ENCODE data around the gene ARHGAP8.

The ARHGAP8 gene

DNA sequence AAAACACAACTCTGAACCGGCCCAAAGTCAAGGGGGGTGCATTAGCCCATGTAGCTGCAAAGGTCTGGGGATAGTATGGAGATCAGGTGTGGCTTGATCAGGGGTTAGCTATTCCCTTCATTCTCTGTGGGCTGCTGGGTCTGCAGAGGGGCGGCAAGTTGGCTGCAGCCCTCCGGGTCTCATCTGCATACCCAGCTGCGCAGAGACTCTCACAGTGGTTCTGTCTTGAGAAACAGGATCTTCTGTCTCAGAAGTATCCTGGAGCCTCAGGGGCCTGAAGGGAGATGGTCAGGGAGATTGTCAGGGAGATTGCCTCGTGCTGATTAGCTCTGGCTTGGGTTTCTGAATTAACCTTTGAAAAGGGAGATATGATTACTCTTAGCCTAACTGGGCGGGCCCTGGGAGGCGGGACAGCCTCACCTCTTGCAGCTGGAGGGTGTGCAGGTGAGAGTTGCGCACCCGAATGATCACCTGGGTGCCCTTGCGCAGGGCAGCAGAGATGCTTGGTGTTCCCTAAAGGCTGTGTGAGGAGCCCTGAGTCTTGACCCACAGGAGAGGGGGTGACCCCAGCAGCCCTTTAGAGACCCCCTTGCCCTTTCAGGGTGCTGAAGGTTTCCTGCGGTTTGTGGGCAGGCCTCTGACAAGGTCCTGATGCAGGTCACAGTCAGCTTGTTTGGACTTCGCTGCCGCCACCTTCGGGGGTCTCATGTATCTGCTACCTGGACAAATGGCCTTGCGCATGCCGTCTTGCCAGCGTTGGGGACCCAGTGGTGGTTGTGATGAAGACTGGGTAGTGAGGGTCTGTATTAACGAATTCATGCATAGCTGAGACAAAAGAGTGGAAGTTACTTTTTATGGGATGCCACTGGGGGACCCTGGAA is 7.3 kb downstream of the ARHGAP8 start:
- no peak for TF ChIP-seq POLR2AphosphoS5 (IDR thresholded peaks at IDR 0.05; ENCODE audit: low read depth, low read length)
- TF ChIP-seq TAF1 (IDR thresholded peaks at IDR 0.05; ENCODE audit: borderline replicate concordance, low read depth, low read length): no peak
- no peak for TF ChIP-seq POLR2A (IDR thresholded peaks at IDR 0.05; ENCODE audit: low read depth, low read length)
- DNase-seq (ENCODE audit: insufficient read length): no peak

DNA sequence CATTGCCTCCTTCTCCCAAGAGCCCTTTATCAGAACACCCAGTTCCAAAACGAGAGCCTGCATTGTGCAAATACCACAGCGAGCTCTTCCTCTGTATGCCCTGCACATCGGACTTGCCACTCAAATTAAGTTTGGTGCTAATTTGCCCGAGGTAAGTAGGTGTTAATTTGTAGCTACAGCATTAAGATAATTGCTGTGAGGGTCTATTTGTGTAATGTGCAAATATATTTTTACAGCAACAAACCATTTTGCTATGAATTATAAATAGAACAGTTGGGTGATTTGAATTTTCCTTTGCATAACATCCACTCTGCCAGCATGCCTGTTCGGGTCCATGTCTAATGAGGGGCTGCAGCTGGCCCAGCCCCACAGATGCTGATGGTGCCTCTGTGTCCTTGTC is 8.1 kb downstream of the ARHGAP8 start:
- TF ChIP-seq TAF1 (IDR thresholded peaks at IDR 0.05; ENCODE audit: borderline replicate concordance, low read depth, low read length) (no peak), POLR2AphosphoS5 (IDR thresholded peaks at IDR 0.05; ENCODE audit: low read depth, low read length) (no peak), POLR2A (IDR thresholded peaks at IDR 0.05; ENCODE audit: low read depth, low read length) (no peak)
- FAIRE-seq (no peak), DNase-seq (ENCODE audit: insufficient read length) (no peak)

More for the DNA sequence above, 7.3 kb downstream of the ARHGAP8 start:
- FAIRE-seq: no peak

DNA sequence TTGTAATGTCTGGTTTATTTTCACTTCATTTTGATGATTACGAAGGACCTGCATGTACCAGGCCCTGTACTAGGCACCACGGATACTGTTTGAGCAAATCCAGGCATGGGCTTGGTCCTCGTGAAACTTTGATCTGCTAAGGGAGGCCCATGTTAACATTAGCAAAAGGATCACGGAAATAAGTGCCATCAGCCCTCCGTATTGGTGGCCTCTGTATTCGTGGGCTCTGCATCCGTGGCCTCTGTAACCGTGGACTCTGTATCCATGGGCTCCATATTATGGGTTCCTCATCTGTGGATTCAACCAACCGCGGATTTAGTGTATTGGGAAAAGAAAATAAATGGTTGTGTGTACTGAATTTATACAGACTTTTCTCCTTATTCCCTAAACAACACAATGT is 8.7 kb downstream of the ARHGAP8 start:
- no peak for TF ChIP-seq POLR2AphosphoS5 (IDR thresholded peaks at IDR 0.05; ENCODE audit: low read depth, low read length)
- TF ChIP-seq TAF1 (IDR thresholded peaks at IDR 0.05; ENCODE audit: borderline replicate concordance, low read depth, low read length): no peak
- TF ChIP-seq POLR2A (IDR thresholded peaks at IDR 0.05; ENCODE audit: low read depth, low read length): no peak
- DNase-seq (ENCODE audit: insufficient read length): no peak
- FAIRE-seq: no peak

DNA sequence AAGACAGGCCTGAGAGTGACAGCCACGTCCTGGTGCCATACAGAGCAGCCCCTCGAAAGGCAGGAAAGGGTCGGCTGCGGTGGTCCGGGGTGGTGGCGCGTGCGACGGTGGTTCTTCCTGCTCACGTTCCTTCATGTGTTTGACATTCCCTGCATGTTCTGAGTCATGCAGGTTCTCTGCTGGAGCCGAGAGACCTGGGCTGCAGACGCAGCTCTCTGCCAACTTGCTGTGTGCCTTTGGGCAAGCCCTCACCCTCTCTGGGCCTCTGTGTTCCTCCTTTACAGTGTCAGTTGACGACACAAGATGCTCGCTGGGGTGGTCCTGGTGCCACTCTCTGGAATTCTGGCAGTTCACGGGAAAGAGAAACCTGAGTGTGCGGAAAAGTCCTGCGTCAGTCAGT is 12.0 kb downstream of the ARHGAP8 start:
- TF ChIP-seq POLR2AphosphoS5 (IDR thresholded peaks at IDR 0.05; ENCODE audit: low read depth, low read length): no peak
- TF ChIP-seq TAF1 (IDR thresholded peaks at IDR 0.05; ENCODE audit: borderline replicate concordance, low read depth, low read length): no peak
- TF ChIP-seq POLR2A (IDR thresholded peaks at IDR 0.05; ENCODE audit: low read depth, low read length): no peak
- DNase-seq (ENCODE audit: insufficient read length) (no peak), FAIRE-seq (no peak)

DNA sequence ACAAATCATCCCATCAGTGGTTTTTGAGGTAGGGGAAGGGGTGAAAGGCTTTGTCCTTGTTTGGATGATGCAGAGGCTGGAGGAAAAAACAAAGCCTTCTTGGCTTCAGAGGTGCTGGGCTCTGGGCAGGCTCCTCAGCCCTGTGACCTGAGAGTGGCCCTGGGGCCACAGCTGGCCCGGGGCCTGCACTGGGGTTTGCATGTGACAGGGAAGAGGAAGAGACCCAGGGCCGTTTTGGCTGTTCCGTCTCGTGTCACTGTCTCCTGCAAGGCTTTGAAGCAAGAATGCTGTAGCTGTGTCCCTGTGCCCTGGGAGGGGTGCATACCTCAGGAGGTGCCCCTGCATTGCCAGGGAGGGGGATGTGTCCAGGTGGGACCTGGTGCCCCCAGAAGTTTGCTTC is 12.6 kb downstream of the ARHGAP8 start:
- FAIRE-seq: no peak
- DNase-seq (ENCODE audit: insufficient read length): no peak
- no peak for TF ChIP-seq TAF1 (IDR thresholded peaks at IDR 0.05; ENCODE audit: borderline replicate concordance, low read depth, low read length)
- TF ChIP-seq POLR2A (IDR thresholded peaks at IDR 0.05; ENCODE audit: low read depth, low read length): no peak
- TF ChIP-seq POLR2AphosphoS5 (IDR thresholded peaks at IDR 0.05; ENCODE audit: low read depth, low read length): no peak

DNA sequence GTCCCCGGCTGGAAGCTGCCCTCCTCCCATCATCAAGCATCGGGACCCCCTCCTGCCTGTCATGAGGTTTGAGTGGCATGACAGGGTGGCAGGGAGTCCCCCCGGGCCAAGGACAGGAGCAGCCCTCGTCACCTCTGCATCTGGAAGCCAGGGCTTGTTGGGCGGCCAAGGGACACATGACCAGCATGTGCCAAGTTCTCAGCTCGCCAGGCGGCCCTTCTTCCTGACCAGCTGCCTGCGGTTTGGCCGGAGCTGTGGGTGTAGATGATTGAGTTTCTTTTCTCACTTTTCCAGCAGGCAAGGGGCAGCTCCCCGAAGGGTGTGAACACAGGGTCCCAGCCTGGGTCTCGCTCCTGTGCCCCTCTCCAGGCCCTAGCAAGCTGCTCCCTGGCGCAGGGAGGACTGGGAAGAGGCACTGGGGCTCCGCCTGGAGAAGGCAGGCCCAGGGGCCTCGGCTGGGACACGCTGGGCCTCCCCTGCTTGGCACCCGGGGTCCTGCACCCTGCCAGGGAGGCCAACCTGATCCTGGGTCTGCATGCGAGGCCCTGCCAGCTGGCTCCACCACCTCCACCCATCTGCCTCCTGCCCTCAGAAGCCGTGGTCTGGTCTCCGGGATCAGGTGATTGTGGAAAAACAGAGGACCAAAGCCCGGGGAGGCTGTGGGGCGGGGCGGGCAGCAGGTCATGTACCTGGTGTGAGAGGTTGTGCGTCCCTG is 13.4 kb downstream of the ARHGAP8 start:
- FAIRE-seq: no peak
- TF ChIP-seq POLR2AphosphoS5 (IDR thresholded peaks at IDR 0.05; ENCODE audit: low read depth, low read length): no peak
- TF ChIP-seq POLR2A (IDR thresholded peaks at IDR 0.05; ENCODE audit: low read depth, low read length): no peak
- TF ChIP-seq TAF1 (IDR thresholded peaks at IDR 0.05; ENCODE audit: borderline replicate concordance, low read depth, low read length): no peak
- no peak for DNase-seq (ENCODE audit: insufficient read length)

DNA sequence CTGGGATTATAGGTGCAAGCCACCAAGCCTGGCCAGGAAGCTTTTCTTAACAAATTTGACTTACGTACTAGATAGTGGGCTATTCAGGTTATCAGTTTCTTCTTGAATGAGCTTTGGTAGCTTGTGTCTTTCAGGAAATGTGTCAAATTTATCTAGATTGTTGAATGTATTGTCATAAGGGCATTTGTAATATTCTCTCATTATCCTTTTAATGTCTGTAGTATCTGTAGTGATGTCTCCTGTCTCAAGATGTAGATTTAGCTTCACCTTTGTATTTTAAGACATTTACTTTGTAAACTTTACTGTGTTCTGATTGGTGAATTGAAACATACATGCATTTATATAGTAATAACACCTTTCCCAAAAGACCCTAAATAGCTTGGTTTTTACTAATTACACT is 20.7 kb downstream of the ARHGAP8 start:
- TF ChIP-seq POLR2AphosphoS5 (IDR thresholded peaks at IDR 0.05; ENCODE audit: low read depth, low read length): no peak
- TF ChIP-seq POLR2A (IDR thresholded peaks at IDR 0.05; ENCODE audit: low read depth, low read length): no peak
- TF ChIP-seq TAF1 (IDR thresholded peaks at IDR 0.05; ENCODE audit: borderline replicate concordance, low read depth, low read length): no peak
- DNase-seq (ENCODE audit: insufficient read length) (no peak), FAIRE-seq (no peak)

DNA sequence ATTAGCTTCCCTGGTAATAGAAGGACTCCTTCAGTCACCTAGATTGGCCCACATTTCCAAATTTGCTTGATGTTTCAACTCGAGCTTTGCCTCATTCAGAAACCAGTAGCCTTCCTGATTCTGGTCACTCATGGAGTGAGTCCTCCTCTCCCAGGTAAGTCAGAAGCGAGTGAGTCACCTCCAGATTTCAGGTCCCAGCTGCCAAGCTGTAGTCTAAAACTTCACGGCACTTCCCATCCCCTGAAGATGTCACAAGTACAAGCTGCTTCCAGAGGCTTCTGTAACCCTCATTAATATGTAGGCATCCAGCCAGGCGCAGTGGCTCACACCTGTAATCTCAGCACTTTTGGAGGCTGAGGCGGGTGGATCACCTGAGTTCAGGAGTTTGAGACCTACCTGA is 23.5 kb downstream of the ARHGAP8 start:
- DNase-seq (ENCODE audit: insufficient read length): no peak
- no peak for TF ChIP-seq TAF1 (IDR thresholded peaks at IDR 0.05; ENCODE audit: borderline replicate concordance, low read depth, low read length)
- TF ChIP-seq POLR2AphosphoS5 (IDR thresholded peaks at IDR 0.05; ENCODE audit: low read depth, low read length): no peak
- TF ChIP-seq POLR2A (IDR thresholded peaks at IDR 0.05; ENCODE audit: low read depth, low read length): no peak
- no peak for FAIRE-seq

DNA sequence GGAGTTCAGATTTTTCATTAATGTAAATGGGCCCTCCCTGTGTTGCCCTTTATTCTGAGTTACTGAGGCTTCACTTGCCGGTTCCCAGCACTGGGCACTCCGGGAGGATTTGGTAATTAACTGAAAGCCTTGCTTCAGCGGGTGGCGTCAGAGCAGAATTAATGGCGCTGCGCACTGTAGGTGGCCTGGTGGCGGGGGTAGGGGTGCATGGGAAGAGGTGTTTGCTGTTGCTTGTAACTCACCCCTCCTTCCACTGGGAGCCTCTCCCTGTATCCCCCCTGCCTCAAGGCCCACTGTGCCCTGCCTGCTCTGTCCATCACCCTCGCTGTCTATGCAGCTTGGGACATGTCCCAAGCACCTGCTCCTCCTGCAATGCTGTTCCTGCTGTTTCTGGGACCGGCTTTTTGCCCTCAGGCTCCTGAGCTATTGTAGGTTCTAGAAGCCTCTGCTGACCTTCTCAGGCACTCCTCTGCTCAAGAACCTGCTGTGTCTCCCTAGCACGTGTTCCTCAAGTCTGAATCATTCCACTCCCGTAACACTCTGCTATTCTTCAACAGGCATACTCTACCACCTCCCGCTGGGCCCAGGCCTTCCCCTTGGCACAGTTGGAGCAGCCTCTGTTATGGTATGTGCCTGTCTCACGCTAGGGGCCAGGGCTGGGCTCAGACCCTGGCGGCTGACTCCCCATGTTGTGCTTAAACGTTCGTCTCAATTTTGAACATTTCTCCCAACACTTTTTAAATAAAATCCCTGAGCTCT is 24.4 kb downstream of the ARHGAP8 start:
- TF ChIP-seq TAF1 (IDR thresholded peaks at IDR 0.05; ENCODE audit: borderline replicate concordance, low read depth, low read length) (no peak), POLR2AphosphoS5 (IDR thresholded peaks at IDR 0.05; ENCODE audit: low read depth, low read length) (no peak), POLR2A (IDR thresholded peaks at IDR 0.05; ENCODE audit: low read depth, low read length) (no peak)
- no peak for FAIRE-seq

DNA sequence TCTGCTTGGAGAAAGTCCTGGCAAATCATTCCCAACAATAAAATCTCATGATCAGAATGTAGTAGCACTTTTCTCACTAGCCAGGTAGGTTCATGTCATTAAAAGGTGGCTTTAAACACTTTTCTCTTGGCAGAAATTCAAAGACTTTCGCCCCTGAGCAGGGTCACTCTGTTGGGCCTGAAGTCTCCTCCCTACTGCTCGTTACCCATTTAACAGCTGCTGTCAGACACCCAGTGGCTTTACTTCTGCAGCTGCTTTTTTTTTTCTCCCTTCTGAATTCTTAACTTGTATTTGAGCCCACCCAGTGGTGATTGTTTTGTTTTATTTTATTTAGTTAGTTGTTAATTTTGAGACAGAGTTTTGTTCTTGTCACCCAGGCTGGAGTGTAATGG is 25.0 kb downstream of the ARHGAP8 start:
- no peak for FAIRE-seq

More for the DNA sequence above, 24.4 kb downstream of the ARHGAP8 start:
- no peak for DNase-seq (ENCODE audit: insufficient read length)

DNA sequence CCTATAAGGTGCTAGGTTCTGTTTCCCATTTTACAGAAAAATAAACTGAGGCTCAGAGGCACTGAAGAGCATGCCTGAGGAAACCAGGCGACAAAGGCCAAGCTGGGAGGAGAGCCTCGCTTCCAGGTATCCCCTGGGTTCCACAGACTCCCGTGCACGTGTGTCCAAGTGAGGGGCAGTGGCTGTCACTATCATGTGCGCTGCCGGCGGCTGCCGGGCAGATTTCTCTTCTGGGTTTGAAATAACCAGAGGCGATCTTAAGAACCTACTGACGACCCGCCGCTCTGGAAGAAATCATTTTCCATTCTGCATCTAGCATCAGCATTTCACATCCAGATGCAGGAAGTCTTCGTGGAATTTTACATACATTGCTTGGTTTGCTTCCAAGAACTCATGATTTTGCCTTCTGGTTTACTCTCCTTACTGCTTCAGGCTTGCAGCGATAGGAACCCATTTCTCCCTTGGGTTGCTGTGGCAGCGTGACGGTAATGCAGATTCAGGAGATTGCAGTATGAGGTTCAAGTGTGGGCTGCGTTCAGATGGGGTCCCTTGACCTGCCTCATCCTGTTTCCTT is 28.6 kb downstream of the ARHGAP8 start:
- TF ChIP-seq POLR2AphosphoS5 (IDR thresholded peaks at IDR 0.05; ENCODE audit: low read depth, low read length) (no peak), TAF1 (IDR thresholded peaks at IDR 0.05; ENCODE audit: borderline replicate concordance, low read depth, low read length) (no peak), POLR2A (IDR thresholded peaks at IDR 0.05; ENCODE audit: low read depth, low read length) (no peak)
- no peak for DNase-seq (ENCODE audit: insufficient read length)
- no peak for FAIRE-seq

More for the DNA sequence above, 25.0 kb downstream of the ARHGAP8 start:
- TF ChIP-seq TAF1 (IDR thresholded peaks at IDR 0.05; ENCODE audit: borderline replicate concordance, low read depth, low read length): no peak
- TF ChIP-seq POLR2A (IDR thresholded peaks at IDR 0.05; ENCODE audit: low read depth, low read length): no peak
- TF ChIP-seq POLR2AphosphoS5 (IDR thresholded peaks at IDR 0.05; ENCODE audit: low read depth, low read length): no peak
- DNase-seq (ENCODE audit: insufficient read length): no peak

All from GM12892 (cell line).